GM12864 (cell line): ENCODE results near the gene NFIB.

Source experiments
- DNase-seq: peaks from one replicate; pipeline ENCODE4 v3.0.0-alpha.2; 2011; ENCODE audit warnings: low read depth
- H3K4me3 ChIP-seq: 2 replicates; pipeline ENCODE4 v1.5.1; 2011; ENCODE audit warnings: mild to moderate bottlenecking, low read depth, low read length, control low read depth
- TF ChIP-seq, protein P1 (sequence below): IDR thresholded peaks from 2 replicates; pipeline ENCODE4 v1.5.1; 2011; ENCODE audit warnings: low read depth, mild to moderate bottlenecking, moderate library complexity, low read length, control low read depth, inconsistent platforms; ENCODE audit errors: missing control alignments

NFIB gene

DNA sequence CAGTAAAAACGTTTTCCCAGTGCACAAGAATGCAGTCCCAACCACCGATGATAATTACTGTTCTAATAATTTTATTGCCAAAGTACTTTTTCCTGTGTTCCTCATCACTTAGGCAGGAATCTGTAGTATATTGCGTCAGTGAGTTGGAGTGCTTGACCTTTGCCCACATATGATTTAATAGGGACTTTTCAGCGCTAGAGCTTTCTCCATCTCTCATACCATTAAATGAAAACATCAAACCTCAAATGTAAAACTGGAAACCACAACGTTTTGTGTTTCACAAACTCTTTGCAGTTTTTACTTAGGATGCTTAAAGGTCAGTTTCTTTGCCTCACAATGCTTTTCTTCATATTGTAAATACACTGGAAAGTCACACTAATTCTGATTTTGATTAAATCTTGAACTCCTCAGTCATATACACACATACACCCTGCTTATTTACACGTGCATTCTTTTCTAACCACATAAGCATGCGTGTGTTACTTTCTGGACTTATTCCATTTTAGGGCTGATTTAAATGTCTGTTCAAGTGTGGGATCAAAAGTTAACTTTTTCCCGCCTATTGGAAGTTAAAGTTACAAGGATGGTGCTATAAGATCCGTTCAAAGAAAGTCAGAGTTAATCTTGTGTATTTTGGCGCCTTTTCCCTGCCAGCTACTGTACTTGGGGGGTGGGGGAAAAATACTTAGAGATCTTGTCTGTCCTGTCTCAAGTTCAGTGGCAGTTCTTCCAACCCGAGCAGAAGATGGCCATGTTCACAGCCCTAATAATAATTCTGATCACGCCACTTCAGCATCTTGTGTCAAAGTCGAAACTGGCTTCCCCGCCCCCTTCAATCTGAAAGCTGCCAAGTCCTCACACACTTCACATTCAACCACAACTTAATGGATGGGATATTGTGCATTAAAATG, 6.6 kb upstream of the NFIB start:
- no peak overlapping the region for H3K4me3 ChIP-seq
- TF ChIP-seq, protein P1, sequence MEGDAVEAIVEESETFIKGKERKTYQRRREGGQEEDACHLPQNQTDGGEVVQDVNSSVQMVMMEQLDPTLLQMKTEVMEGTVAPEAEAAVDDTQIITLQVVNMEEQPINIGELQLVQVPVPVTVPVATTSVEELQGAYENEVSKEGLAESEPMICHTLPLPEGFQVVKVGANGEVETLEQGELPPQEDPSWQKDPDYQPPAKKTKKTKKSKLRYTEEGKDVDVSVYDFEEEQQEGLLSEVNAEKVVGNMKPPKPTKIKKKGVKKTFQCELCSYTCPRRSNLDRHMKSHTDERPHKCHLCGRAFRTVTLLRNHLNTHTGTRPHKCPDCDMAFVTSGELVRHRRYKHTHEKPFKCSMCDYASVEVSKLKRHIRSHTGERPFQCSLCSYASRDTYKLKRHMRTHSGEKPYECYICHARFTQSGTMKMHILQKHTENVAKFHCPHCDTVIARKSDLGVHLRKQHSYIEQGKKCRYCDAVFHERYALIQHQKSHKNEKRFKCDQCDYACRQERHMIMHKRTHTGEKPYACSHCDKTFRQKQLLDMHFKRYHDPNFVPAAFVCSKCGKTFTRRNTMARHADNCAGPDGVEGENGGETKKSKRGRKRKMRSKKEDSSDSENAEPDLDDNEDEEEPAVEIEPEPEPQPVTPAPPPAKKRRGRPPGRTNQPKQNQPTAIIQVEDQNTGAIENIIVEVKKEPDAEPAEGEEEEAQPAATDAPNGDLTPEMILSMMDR, result no peak
- no peak for DNase-seq

DNA sequence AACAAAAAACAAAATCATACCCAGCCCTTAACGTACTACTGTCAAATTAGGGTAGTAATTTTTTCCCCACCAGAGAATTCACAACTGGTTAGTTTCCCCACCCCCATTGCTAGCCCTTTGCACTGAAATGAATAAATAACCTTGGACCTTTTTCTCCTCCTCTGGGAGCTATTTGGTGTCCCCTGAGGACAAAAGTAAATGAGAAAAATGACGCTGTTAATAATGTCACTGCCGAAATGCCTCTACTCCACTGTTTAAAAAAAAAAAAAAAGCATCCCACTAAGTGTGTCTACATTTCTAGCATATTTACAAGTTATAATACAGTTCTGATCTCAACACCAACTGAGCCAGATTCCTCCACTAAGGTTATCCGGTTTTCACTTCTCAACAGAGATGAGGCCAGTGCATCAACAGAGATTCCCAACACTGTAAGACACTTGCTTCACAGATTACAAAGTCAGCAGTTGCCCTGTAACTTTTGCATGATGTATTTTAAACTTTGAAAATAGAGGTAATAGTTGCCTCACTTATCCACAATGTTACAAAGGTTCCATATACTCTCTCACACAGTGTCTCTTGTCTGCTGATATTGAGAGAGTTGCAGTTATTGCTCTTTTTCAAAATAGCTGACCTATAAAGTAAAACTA, 5.1 kb upstream of the NFIB start:
- H3K4me3 ChIP-seq, result no peak overlapping the region
- no peak for DNase-seq
- TF ChIP-seq, protein P1, result no peak

DNA sequence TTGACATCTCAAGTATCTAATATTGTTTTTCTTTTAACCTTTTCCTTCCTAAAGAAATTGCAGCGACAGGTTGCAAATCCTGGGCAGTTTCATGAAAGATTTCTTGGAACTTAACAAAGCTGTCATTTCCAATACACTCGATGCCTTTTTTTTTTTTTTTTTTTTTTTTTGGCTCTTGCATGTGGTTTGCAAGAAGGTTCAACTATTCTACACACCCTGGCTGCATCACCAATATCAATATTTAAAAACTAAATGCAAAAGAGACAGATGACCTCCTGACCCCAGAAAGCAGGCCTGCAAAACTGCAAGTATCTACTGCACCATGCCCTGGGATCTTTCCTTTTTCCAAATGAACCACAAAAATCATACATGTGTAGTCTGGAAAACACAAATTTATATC, 4.4 kb upstream of the NFIB start:
- TF ChIP-seq, protein P1, result no peak
- no peak overlapping the region for H3K4me3 ChIP-seq
- DNase-seq, result no peak

DNA sequence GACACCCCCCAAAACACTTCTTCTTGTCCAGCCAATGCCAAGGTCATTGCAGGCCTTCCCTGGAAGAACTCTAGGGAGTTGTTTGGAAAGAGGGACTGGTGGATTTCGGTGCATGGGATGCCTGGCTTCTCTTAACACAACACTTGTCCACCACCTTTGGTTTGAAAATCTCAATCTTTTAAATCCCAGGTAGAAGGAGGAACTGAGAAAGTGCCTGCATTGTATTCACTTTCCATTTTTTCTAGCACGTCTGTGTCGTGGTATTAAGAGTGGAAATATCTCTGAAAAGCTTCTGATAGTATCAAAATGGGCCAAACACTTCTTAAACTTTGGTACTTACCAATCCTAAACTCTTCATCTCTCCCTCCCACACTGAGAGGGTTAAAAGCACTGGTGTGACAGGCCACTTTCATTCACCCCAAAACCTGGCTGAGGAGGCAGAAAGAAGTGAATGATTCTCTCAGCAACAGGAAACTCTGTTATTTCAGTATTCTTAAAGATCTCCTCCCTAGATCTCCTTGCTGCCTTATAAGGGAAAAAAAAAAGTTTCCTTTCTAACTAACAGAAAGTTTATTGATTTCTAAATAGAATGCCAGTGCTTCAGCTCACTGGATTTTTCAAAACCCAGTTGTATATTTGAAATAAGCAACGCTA, 3.9 kb upstream of the NFIB start:
- no peak for DNase-seq
- TF ChIP-seq, protein P1, result no peak
- H3K4me3 ChIP-seq, result no peak overlapping the region

DNA sequence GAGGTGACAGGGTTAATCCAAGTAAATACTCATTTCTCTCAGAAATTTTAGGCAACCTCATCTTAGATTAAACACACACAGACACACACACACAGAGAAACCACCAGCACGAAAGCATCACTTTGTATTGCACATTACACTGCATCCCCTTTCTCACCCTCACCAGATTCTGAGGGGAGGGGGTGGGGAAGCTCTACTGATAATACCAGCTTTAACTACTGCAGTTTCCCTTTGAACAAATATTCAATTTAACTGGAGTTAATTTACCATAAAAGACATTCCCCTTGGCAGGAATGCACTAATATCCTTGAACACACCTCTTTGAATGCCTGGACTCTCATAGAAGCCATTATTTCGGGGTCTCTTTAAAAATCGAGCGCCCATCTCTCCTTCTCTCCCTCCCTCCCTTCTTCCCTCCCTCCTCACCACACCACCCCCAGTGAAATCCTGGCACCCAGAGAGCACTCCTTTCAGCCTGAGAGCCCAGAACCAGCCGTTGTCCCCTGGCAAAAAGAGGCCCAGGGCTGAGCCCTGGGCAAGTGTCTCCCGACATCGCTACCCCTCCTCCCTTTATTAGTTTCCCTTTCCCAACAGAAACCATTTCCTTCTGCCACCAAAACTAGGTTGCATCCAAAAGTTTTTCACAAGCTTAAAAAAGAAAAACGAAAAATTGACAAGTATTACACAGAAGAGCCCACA, 2.8 kb upstream of the NFIB start:
- no peak overlapping the region for H3K4me3 ChIP-seq
- no peak for DNase-seq

More for the DNA sequence above, 2.8 kb upstream of the NFIB start:
- TF ChIP-seq, protein P1, result no peak
